Measurements from ENCODE around the gene MSANTD1.

DNA sequence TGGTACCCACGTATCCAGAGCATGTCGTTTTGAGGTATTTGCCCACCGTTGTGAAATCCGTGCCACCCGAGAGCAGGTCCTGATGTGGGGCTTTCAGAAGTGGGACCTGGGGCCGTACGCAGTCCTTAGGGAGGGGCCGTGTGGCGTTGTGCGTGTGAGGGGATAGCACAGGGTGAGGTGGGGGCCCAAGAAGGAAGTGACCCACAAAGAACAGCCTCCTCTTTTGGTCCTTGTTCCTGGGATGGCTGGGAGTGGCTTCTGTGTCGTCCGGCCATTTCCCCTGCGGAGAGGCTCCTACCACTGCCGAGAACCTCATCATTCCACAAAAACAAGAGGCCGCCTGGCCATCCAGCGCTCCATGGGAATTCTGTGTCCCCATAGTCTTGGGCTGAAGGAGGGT is 17.0 kb upstream of the MSANTD1 start:
- TF ChIP-seq, protein P1, sequence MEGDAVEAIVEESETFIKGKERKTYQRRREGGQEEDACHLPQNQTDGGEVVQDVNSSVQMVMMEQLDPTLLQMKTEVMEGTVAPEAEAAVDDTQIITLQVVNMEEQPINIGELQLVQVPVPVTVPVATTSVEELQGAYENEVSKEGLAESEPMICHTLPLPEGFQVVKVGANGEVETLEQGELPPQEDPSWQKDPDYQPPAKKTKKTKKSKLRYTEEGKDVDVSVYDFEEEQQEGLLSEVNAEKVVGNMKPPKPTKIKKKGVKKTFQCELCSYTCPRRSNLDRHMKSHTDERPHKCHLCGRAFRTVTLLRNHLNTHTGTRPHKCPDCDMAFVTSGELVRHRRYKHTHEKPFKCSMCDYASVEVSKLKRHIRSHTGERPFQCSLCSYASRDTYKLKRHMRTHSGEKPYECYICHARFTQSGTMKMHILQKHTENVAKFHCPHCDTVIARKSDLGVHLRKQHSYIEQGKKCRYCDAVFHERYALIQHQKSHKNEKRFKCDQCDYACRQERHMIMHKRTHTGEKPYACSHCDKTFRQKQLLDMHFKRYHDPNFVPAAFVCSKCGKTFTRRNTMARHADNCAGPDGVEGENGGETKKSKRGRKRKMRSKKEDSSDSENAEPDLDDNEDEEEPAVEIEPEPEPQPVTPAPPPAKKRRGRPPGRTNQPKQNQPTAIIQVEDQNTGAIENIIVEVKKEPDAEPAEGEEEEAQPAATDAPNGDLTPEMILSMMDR (IDR thresholded peaks at IDR 0.05), result no peak
- TF ChIP-seq POLR2A (IDR thresholded peaks at IDR 0.05) (no peak), POLR2AphosphoS5 (IDR thresholded peaks at IDR 0.05) (no peak)
